Measurements from ENCODE around the gene CYP27C1. TPM values are rescaled to one million over a fixed set of nuclear protein-coding genes. Genes with fewer than 3 reads are reported as not detected.

CYP27C1 gene
- total and polyA plus RNA-seq, 9 of the 15 experiments (the other 6 are each of a cell fraction or from before 2014, with no cell fraction given), result not detected

DNA sequence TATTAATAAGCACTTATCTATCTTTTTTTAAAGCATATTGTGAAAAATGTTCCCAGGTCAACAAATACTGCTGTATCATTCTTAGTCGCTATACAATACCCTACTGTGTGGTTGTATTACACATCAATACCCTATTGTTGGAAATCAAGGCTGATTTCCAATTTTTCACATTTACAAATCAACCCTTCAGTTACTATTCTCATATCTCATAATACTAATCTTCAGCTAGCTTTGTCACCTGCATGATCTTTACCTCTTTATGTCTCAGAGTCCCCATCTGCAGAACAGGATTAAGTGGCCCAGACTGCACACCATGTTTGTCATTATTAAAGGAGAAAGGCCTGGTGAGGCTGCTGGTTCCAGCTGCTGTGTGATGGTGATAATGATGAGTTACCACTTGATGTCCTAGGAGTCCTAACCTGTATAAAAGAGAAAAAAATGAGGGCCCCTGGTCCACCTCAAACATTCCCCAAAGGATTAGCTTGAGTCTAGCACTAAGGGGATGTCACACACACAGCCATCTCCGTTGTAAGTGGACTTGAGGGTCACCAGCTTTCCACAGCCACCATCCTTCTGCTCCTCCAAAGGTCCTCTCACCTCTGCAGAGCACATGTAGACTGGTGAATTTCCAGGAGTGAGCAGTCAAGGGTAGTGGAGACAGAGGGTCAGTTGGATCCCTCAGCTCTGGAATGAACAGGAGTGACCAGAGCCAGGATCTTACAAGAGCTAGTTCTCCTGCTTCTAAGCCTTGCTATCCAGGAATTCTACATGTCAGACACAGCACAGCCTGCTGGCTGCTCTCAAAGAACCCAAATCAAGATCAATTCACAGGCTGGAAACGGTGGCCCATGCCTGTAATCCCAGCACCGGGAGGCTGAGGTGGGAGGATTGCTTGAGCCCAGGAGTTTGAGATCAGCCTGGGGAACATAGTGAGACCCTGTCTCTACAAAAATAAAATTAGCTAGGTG, 77.2 kb downstream of the CYP27C1 start:
- no peaks in the 10 kb centered on the region for H3K36me3 ChIP-seq (ENCODE audit: control insufficient read depth, insufficient read depth, low read length)
- FAIRE-seq, result no peak
- H3K4me2 ChIP-seq (ENCODE audit: insufficient read depth, low read length), result no peak overlapping the region
- no peaks in the 10 kb centered on the region for H4K20me1 ChIP-seq (replicated peaks; ENCODE audit: control insufficient read depth, insufficient read depth, low read length)
- no peak overlapping the region for H2AFZ ChIP-seq (ENCODE audit: low read depth, low read length)
- no peak for TF ChIP-seq ZNF445 (CRISPR knock-in tag; IDR thresholded peaks at IDR 0.05; ENCODE audit: low read depth)
- no peak for TF ChIP-seq RUNX1 (IDR thresholded peaks at IDR 0.05; ENCODE audit: low read depth)
- TF ChIP-seq, protein P1, sequence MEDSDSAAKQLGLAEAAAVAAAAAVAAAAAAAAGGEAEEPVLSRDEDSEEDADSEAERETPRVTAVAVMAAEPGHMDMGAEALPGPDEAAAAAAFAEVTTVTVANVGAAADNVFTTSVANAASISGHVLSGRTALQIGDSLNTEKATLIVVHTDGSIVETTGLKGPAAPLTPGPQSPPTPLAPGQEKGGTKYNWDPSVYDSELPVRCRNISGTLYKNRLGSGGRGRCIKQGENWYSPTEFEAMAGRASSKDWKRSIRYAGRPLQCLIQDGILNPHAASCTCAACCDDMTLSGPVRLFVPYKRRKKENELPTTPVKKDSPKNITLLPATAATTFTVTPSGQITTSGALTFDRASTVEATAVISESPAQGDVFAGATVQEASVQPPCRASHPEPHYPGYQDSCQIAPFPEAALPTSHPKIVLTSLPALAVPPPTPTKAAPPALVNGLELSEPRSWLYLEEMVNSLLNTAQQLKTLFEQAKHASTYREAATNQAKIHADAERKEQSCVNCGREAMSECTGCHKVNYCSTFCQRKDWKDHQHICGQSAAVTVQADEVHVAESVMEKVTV (CRISPR knock-in tag; IDR thresholded peaks at IDR 0.05), result no peak
- no peak for TF ChIP-seq MYNN (IDR thresholded peaks at IDR 0.05)
- no peak for TF ChIP-seq MYNN (CRISPR knock-in tag; IDR thresholded peaks at IDR 0.05)
- in situ Hi-C loops (cut with MboI), result no loop called here
- intact Hi-C loops (cut with micrococcal nuclease), result no loop called here
- H3K27me3 ChIP-seq (ENCODE audit: control insufficient read depth in 2 of 2, insufficient read depth in 2 of 2, low read length in 2 of 2), result peaks cover 9 to 53% of the 10 kb centered on the region in 2 experiments; a peak in 4 of 5 replicates
- no peak; the same call in 2 of the 3 replicates for ATAC-seq
- H3K4me1 ChIP-seq (replicated peaks in 1 of 2; ENCODE audit: control insufficient read depth in 2 of 2, insufficient read depth in 2 of 2, low read length in 2 of 2), result no peaks in the 10 kb centered on the region; a peak in 1 of 5 replicates
- CTCF ChIA-PET (ENCODE audit: low intra/inter-chr PET ratio), result no interaction called here
- H3K9ac ChIP-seq (ENCODE audit: insufficient read depth in 1 of 2, low read depth in 2 of 2, low read length in 2 of 2), result no peak overlapping the region
- no peaks in the 10 kb centered on the region for H3K9me3 ChIP-seq (replicated peaks; ENCODE audit: control insufficient read depth, insufficient read depth, low read depth, low read length)
- BruUV-seq (replicated peaks), result no TSS peak
- H3K79me2 ChIP-seq (ENCODE audit: control insufficient read depth, insufficient read depth, low read length), result no peaks in the 10 kb centered on the region
- DNase-seq (ENCODE audit: extremely low read depth in 1 of 4, low spot score in 3 of 4), result no peak
- 0% methylated on average over 4 of the region's 4 CpGs for WGBS (ENCODE audit: insufficient coverage, low coverage, missing lambda C conversion rate)
- H3K4me3 ChIP-seq, result no peak overlapping the region
- POLR2A ChIA-PET, result no interaction called here
- H3K9me1 ChIP-seq (ENCODE audit: control insufficient read depth, insufficient read depth, low read length), result no peaks in the 10 kb centered on the region
- no peak overlapping the region for H3K27ac ChIP-seq (ENCODE audit: extremely low read depth, low read depth, low read length)
